GM18517 (cell line): ENCODE measurements around the gene PARD6B.
A peak's percentile ranks its signal among the peaks of the same experiment; 100 is the strongest.
"Not testable (repeated sequence)": the region's sequence is repeated elsewhere in the genome, so short reads cannot be mapped to it uniquely, and the experiment has no call there.

Experiments
- ATAC-seq: cut with Tn5 transposase; IDR thresholded peaks from one replicate; pipeline ENCODE4 v1.9.1; 2021; ENCODE audit warnings: mild to moderate bottlenecking, moderate library complexity; ENCODE audit not compliant: unreplicated experiment

The PARD6B gene

GRCh38 chr20:50771419-50772080 is 40.2 kb downstream of the PARD6B start:
- ATAC-seq, result not testable (repeated sequence)

- ATAC-seq, result no peak
Observed at GRCh38 chr20:50772420-50773185, 41.2 kb downstream of the PARD6B start.

GRCh38 chr20:50774515-50774914 is 43.1 kb downstream of the PARD6B start:
- no peak for ATAC-seq

DNA sequence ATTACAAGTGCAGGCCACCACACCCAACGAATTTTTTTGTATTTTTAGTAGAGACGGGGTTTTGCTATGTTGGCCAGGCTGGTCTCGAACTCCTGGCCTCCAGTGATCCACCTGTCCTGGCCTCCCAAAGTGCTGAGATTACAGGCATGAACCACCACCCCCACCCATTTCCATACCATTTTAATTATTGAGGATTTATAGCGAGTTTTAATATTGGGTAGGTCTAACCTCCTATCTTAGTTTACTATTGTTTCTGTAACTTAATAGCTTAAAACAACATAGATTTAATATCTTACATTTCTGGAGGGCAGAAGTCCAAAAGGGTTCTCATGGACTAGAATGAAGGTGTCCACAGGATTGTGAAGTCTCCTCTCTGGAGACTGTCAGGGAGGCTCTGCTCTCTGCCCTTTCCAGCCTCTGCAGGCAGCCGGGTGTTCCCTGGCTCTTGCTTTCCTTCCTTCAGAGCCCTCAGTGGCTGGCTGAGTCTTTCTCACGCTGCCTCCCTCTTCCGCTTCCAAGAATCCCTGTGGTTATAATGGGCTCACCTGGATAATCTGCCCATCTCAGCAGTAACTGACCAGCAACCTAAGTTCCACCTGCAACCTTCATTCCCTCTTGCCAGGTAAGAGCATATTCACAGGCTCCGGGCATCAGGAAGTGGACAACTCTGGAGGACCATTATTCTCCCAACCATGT is 44.9 kb downstream of the PARD6B start:
- ATAC-seq, result no peak

GRCh38 chr20:50777373-50777772 is 46.0 kb downstream of the PARD6B start:
- ATAC-seq, result no peak

DNA sequence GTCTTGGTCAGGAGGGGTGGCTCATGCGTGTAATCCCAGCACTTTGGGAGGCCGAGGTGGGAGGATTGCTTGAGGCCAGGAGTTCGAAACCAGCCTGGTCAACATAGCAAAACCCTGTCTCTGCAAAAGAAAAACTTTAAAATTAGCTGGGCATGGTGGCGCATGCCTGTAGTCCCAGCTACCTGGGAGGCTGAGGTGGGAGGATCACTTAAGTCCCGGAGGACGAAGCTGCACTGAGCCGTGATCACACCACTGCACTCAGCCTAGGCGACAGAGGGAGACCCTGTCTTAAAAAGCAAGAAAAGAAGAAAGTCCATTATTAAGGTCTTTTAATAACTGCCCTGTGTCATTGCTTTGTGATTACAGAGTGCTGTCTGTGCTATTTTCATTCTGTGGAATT is 47.6 kb downstream of the PARD6B start:
- ATAC-seq, result not testable (repeated sequence)

DNA sequence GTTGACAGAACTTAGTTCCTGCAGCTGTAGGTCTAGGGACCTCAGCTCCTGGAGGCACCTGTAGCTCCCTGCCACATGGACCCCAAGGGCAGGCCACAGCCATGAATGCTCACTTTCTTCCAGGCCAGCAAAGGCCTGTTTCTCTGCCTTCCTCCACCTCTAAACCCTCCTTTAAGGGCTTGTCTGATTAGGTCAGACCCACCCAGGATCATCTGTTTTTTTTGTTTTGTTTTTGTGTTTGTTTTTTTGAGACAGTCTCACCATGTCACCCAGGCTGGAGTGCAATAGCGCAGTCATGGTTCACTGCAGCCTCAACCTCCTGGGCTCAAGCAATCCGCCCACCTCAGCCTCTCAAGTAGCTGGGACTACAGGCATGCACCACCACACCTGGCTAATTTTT is 52.0 kb downstream of the PARD6B start:
- no peak for ATAC-seq

- ATAC-seq, result no peak
Observed at GRCh38 chr20:50783903-50784302, 52.5 kb downstream of the PARD6B start.

DNA sequence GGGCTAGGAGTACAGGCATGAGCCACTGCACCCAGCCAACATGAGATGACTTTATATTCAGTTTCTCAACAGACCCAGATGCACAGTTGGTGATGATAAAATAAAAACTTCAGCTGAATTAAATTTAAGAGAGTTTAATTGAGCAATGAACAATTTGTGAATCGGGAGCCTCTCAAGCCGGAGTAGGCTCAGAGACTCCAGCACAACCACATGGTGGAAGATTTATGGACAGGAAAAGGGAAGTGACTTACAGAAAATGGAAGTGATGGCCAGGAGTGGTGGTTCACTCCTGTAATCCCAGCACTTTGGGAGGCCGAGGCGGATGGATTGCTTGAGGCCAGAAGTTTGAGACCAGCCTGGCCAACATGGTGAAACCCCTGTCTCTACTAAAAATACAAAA is 53.1 kb downstream of the PARD6B start:
- no peak for ATAC-seq

DNA sequence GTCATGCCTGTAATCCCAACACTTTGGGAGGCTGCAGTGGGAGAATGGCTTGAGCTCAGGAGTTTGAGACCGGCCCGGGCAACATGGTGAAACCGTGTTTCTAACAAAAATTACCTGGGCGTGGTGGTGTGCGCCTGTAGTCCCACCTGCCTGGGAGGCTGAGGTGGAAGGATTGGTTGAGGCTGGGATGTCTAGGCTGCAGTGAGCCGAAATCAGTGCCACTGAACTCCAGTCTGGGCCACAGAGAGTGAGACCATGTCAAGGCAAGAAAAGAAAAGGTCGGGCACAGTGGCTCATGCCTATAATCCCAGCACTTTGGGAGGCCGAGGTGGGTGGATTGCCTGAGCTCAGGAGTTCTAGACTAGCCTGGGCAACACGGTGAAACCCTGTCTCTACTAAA is 55.3 kb downstream of the PARD6B start:
- ATAC-seq, result no peak

DNA sequence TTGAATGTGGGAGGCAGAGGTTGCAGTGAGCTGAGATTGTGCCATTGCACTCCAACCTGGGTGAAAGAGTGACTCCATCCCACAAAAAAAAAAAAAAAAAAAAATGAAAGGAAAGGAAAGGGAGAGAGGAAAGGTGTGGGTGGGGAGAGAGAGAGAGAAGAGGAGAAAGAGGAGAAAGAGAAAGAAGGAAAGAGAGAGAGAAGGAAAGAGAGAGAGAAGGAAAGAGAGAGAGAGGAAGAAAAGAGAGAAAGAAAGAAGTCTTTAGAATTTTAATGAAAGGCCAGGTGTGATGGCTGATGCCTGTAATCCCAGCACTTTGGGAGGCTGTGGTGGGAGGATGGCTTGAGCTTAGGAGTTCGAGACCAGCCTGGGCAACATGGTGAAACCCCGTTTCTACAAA is 55.8 kb downstream of the PARD6B start:
- ATAC-seq, result no peak

DNA sequence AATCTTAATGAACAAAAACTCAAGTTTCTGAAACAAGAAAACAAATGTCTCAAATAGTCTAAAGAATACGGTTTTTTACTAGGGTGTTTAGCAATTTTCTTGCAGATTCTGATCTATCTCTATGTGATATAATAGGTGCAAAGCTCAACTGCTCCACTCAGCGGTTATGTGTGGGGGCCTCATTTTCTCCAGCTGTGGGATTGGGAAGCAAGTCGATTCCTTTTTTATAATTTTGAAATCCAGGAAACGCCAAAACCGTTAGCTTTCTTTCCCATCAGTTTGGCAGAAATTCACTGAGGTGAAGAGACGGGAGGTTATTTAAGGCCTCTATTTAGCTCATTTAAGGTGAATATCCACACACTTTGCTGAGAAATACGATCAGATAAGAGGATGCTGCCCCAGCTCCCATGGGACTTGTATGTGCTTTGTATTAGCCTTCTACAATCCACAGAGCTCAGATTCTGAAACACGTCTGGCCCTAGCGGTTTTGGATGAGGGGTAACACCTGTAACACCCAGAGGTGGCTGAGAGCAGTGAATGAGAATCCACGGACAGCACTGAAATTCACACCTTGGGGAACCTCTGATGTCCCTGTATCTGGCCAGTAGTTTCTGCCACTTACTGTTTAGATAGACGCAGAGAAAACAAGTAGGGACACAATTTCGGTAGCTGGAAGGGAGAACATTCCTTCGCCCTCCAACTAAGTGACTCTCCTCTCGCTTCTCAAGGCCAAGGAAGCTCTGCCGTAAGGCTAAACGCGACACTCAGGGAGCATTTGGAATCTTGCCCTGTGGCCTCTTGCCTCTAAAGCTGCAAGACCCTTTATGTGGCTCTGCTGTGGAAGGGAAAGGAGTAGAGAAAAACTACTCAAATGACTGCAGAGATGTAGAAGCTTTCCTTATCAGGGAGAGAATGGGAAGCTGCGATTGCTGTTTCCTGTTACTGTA is 56.9 kb downstream of the PARD6B start:
- ATAC-seq, result no peak

DNA sequence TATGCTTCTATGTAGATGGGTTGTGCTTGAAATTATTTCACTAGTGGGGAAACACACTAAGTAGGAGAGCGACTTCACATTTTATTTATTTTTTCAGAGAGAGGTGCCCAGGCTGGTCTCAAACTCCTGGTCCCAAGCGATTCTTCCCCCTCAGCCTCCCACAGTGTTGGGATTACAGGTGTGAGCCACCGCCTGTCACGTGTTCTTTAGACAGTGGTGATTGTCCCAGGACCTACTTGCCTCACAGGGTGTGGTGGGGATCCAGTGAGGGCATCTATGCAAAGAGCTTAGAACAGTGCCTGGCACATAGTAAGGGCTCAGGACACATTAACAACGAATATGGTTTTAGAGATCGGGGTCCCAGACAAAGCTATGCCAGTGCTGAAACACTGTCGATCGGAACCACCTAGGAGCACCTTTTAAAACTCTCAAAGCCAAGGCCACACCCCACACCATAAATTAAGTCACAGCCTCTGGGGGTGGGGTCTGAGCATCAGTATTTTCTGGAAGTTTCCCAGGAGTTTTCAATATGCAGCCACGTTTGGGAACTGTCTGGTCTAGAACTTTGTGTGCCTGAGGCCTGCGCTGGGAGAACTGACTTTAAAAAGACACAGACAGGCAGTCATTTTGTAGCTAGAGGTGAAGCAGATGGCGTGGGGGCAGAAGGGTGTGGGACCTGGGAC is 58.7 kb downstream of the PARD6B start:
- ATAC-seq, result no peak

DNA sequence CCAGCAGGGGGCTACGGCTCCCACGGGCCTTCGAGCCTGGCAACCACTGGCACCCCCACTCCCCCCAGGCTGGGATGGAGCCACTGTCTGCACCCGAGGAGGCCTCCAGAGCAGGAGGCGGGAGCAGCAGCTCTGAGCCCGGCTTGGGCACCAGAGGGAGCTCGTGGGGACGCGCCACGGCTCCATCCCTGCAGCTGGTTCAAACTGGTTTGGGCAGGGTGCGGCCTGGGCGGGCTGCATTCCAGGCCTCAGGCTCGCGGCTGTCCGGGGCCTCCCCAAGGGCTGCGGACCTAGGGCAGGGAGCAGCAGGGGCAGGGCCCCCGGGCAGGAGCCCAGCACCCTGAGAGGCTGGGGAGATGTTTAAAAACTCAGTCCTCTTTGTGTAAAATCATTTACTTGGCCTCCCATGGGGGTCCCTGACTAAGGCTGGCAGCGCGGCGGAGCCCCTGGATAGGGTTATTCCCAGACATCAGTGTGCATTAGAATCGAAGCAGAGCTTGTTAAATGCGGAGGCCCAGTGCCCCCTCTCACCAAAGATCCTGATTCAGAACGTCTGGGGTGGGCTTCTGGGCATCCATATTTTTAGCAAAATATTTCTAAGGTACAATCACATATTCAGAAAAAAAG is 59.4 kb downstream of the PARD6B start:
- peak; percentile 38 for ATAC-seq

GRCh38 chr20:50792708-50793574 is 61.6 kb downstream of the PARD6B start:
- ATAC-seq, result no peak

DNA sequence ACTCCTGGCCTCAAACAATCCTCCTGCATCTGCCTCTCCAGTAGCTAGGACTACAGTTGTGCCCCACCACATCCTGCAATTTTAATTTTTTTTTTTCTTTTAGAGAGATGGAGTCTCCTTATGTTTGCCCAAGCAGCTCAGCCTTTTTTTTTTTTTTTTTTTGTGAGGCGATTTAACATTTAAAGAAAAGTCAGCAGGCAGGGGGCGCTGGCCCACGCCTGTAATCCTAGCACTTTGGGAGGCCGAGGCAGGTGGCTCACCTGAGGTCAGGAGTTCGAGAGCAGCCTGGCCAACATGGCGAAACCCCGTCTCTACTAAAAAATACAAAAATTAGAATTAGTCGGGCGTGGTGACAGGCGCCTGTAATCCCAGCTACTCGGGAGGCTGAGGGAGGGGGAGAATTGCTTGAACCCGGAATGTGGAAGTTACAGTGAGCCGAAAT is 62.2 kb downstream of the PARD6B start:
- not testable (repeated sequence) for ATAC-seq

GRCh38 chr20:50794181-50794845 is 62.9 kb downstream of the PARD6B start:
- peak; percentile 17 for ATAC-seq
